ENCODE data around the gene RPS23.

The RPS23 gene

DNA sequence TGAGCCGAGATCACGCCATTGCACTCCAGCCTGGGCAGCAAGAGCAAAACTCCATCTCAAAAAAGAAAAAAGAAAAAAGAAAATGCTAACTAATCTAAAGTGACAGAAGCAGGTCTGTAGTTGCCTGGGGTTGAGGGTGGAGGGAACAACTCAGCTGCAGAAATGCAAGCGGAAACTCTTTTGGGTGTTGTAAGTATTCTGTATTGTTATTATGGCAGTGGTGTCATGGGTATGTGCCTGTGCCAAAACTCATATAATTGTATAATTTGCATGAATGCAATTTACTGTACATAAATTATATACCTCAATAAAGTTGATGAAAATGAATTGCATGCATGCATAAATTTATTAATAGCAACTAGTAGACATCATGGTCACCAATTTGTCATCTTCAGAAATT is 23.0 kb upstream of the RPS23 start:
- no peaks in the 10 kb centered on the region for H3K4me1 Mint-ChIP-seq (ENCODE audit: low read depth)
- no peak overlapping the region for H3K27ac Mint-ChIP-seq
- H3K4me3 Mint-ChIP-seq = no peak overlapping the region
- H3K9me3 Mint-ChIP-seq = no peaks in the 10 kb centered on the region
- H3K36me3 Mint-ChIP-seq (ENCODE audit: low read depth) = peaks cover 3% of the 10 kb centered on the region
- H3K27me3 Mint-ChIP-seq (ENCODE audit: low read depth) = no peaks in the 10 kb centered on the region

DNA sequence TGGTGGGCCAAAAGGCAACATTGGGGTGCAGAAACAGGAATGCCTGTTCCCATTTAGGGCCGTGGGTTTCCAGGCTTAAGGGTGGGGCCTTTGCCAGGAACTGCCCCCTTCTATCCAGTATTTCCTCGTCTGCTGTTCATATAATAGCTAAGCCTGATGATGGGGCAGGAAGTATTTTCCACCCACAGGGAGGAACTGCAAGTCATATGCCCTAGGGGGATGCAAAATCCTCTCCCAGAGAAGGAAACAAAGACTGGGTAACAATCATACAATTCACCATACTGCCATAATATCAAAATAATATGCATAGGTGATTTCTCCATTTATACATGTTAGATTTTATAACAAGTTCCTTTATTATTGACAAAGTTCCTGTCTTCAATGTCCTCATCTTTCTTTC is 20.5 kb upstream of the RPS23 start:
- no peaks in the 10 kb centered on the region for H3K4me1 Mint-ChIP-seq (ENCODE audit: low read depth)
- no peak overlapping the region for H3K27ac Mint-ChIP-seq
- H3K27me3 Mint-ChIP-seq (ENCODE audit: low read depth) = no peaks in the 10 kb centered on the region
- H3K36me3 Mint-ChIP-seq (ENCODE audit: low read depth) = peaks cover 3% of the 10 kb centered on the region
- no peaks in the 10 kb centered on the region for H3K9me3 Mint-ChIP-seq
- no peak overlapping the region for H3K4me3 Mint-ChIP-seq

DNA sequence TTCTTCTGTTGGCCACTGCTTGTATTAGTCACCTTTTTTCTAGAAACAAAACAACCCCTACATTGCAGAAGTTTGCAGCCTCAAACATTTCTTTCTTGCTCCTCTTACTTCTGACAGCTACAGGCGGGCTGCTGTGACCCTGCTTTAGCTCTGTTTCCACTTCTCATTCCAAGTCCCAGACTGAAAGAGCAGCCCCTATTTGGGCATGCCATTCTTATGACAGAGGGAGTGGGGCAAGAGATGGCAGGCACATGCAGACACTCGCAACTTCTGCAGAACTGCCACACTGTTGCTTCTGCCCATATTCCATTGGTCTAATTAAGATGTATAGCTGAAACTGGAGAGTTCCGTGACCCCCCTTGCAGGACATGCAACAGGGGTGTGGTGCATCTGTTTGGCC is 19.6 kb upstream of the RPS23 start:
- Mint-ChIP-seq H3K9me3 (no peaks in the 10 kb centered on the region), H3K27ac (no peak overlapping the region), H3K4me3 (no peak overlapping the region), H3K36me3 (ENCODE audit: low read depth) (peaks cover 3% of the 10 kb centered on the region), H3K27me3 (ENCODE audit: low read depth) (no peaks in the 10 kb centered on the region), H3K4me1 (ENCODE audit: low read depth) (no peaks in the 10 kb centered on the region)

DNA sequence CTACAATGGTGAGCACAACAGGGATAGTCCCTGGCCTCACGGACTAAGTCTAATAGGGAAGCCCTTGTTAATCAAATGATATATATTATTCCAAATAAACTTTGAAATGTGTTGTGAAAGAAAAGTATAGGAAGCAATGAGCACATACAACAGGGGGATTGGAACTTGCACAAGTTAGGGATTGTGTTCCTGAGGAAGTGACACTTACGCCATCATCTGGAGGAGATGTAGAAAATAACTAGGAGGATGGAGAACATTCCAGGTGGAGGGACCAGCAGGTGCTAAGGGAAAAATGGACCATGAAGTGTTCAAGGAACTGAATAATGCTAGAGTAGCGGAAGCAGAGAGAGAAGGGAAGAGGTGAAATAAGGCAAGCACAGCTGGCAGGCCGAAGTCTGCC is 18.8 kb upstream of the RPS23 start:
- Mint-ChIP-seq H3K4me1 (ENCODE audit: low read depth) (no peaks in the 10 kb centered on the region), H3K27me3 (ENCODE audit: low read depth) (no peaks in the 10 kb centered on the region), H3K9me3 (no peaks in the 10 kb centered on the region), H3K4me3 (no peak overlapping the region), H3K27ac (no peak overlapping the region), H3K36me3 (ENCODE audit: low read depth) (peaks cover 3% of the 10 kb centered on the region)

- Mint-ChIP-seq H3K4me1 (ENCODE audit: low read depth) (no peaks in the 10 kb centered on the region), H3K9me3 (no peaks in the 10 kb centered on the region), H3K27me3 (ENCODE audit: low read depth) (no peaks in the 10 kb centered on the region), H3K4me3 (no peak overlapping the region), H3K27ac (no peak overlapping the region), H3K36me3 (ENCODE audit: low read depth) (peaks cover 3% of the 10 kb centered on the region)
Observed at GRCh38 chr5:82295959-82296531, 17.9 kb upstream of the RPS23 start.

DNA sequence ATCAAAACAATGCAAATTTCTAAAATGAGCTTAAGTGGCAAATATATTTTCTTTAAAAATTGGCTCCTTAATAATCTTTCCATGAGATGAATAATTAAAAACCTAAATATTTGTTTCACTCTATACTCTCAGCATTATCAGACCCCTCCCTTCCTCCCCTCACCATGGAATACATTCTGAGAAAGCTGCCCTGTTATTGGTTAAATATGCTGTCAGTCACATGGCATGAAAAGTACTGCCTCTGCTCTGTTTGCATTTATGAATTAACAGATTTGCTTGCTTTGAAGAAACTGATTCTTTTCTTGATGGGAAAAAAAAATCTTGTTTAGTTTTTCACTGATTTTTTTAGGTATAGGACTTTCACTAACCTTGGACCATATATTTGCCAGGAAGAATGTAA is 17.0 kb upstream of the RPS23 start:
- H3K4me3 Mint-ChIP-seq = no peak overlapping the region
- no peak overlapping the region for H3K27ac Mint-ChIP-seq
- no peaks in the 10 kb centered on the region for H3K9me3 Mint-ChIP-seq
- no peaks in the 10 kb centered on the region for H3K4me1 Mint-ChIP-seq (ENCODE audit: low read depth)
- peaks cover 3% of the 10 kb centered on the region for H3K36me3 Mint-ChIP-seq (ENCODE audit: low read depth)
- no peaks in the 10 kb centered on the region for H3K27me3 Mint-ChIP-seq (ENCODE audit: low read depth)

DNA sequence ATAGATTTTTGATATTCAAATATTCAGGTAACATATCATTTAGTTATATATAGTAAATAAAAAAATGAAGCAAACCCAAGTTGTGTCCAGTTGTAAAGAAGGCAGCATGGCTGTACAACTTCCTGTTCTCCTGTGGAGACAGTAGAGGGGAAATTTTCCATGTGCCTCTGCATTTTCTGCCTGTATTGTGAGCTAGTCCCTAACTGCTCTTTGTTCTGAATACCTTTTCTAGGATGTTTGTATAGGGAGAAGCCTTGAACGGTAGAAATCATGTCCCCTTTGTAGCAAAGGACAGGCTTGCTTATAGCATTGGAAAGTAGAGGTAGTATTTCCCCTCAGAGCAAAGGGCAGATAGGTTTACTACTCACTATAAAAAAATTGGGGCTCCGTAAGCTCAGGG is 13.3 kb upstream of the RPS23 start:
- H3K4me3 Mint-ChIP-seq = no peak overlapping the region
- no peaks in the 10 kb centered on the region for H3K4me1 Mint-ChIP-seq (ENCODE audit: low read depth)
- H3K27me3 Mint-ChIP-seq (ENCODE audit: low read depth) = no peaks in the 10 kb centered on the region
- no peaks in the 10 kb centered on the region for H3K9me3 Mint-ChIP-seq
- no peaks in the 10 kb centered on the region for H3K36me3 Mint-ChIP-seq (ENCODE audit: low read depth)
- no peak overlapping the region for H3K27ac Mint-ChIP-seq

DNA sequence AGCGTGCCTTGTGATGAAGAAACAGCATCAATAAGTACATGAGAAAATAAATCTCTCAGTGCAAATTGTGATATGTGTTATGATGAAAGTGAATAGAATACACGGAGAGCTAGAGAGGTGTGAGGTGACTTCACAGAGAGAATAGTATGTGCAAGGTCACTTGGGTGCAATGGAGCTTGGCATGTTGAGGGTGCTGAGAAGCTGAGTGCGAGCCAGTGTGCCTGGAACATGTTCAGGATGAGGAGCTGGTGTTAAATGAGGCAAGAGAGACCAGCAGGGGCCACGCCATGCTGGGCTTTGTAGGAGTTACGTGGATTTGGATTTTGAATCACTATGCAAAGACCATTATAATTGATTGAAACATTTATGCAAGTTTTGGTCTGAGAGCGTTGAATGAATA is 12.8 kb upstream of the RPS23 start:
- Mint-ChIP-seq H3K36me3 (ENCODE audit: low read depth) (no peaks in the 10 kb centered on the region), H3K4me1 (ENCODE audit: low read depth) (no peaks in the 10 kb centered on the region), H3K9me3 (no peaks in the 10 kb centered on the region), H3K4me3 (no peak overlapping the region), H3K27me3 (ENCODE audit: low read depth) (no peaks in the 10 kb centered on the region), H3K27ac (no peak overlapping the region)

DNA sequence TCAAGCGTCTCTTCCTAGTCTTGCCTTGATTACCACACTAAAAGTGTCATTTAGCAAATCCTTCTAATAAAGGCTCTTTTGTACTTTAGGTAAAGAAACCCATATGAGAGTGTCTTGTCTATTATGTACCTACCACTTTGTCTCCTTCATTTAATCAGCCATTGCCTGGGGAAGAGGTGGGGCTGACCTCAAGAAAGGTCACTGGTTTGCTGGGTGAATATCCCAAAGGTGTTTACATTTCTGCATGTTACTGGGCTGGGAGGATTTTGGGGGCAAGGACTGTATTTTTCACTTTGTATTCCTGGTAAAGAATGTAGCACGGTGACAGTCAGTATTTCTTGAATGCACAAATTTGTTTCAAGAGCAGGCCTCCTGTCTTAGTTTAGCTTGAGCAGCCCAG is 11.9 kb upstream of the RPS23 start:
- H3K27ac Mint-ChIP-seq = no peak overlapping the region
- no peaks in the 10 kb centered on the region for H3K9me3 Mint-ChIP-seq
- H3K36me3 Mint-ChIP-seq (ENCODE audit: low read depth) = no peaks in the 10 kb centered on the region
- H3K4me1 Mint-ChIP-seq (ENCODE audit: low read depth) = no peaks in the 10 kb centered on the region
- no peak overlapping the region for H3K4me3 Mint-ChIP-seq
- no peaks in the 10 kb centered on the region for H3K27me3 Mint-ChIP-seq (ENCODE audit: low read depth)

DNA sequence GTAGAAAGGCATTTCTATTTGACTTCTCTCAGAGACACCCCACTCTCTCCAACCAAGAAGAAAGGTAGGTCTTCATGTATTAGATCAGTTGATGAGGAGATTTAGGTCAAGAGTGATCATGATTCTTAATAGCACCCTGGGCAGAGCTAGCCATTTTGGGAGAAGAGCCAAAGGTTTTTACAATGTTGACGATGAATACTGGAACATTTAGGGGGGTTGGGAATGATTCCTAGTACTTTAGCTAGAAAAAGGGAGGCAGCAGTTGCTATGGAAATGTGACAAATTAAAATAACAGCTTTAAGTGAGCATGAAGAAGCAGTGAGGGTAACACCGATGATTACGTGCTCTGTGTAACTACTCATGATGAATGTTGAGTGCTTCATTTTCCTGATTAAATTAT is 9.5 kb upstream of the RPS23 start:
- no peak overlapping the region for H3K27ac Mint-ChIP-seq

DNA sequence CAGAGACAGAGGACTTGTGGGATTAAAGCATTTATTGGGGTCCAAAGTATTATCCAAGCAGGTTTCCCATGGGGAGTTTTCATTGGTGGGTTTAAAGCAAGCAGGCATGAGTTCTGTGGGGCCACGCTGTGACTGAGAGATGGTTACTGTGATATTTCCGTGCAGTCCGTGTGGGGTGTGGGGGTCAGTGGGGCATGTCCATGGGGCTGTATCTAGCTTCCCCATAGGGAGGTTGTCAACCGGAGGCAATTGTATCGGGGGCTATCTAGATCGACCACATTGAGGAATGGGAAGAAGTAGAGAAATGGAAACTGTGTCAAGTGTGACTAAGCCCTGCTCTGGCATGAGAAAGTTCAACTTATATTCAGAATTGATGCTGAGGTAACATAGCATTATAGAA is 7.1 kb upstream of the RPS23 start:
- no peaks in the 10 kb centered on the region for H3K36me3 Mint-ChIP-seq (ENCODE audit: low read depth)
- H3K4me3 Mint-ChIP-seq = no peak overlapping the region
- H3K27ac Mint-ChIP-seq = no peak overlapping the region
- H3K4me1 Mint-ChIP-seq (ENCODE audit: low read depth) = peaks cover 5% of the 10 kb centered on the region
- no peaks in the 10 kb centered on the region for H3K9me3 Mint-ChIP-seq
- no peaks in the 10 kb centered on the region for H3K27me3 Mint-ChIP-seq (ENCODE audit: low read depth)

More for the DNA sequence above, 9.5 kb upstream of the RPS23 start:
- H3K4me3 Mint-ChIP-seq = no peak overlapping the region
- no peaks in the 10 kb centered on the region for H3K36me3 Mint-ChIP-seq (ENCODE audit: low read depth)
- H3K9me3 Mint-ChIP-seq = no peaks in the 10 kb centered on the region
- H3K27me3 Mint-ChIP-seq (ENCODE audit: low read depth) = no peaks in the 10 kb centered on the region
- peaks cover 2% of the 10 kb centered on the region for H3K4me1 Mint-ChIP-seq (ENCODE audit: low read depth)

GRCh38 chr5:82283893-82284292 is 5.7 kb upstream of the RPS23 start:
- Mint-ChIP-seq H3K27me3 (ENCODE audit: low read depth) (no peaks in the 10 kb centered on the region), H3K9me3 (no peaks in the 10 kb centered on the region), H3K4me1 (ENCODE audit: low read depth) (peaks cover 11% of the 10 kb centered on the region), H3K4me3 (no peak overlapping the region), H3K27ac (no peak overlapping the region), H3K36me3 (ENCODE audit: low read depth) (no peaks in the 10 kb centered on the region)

DNA sequence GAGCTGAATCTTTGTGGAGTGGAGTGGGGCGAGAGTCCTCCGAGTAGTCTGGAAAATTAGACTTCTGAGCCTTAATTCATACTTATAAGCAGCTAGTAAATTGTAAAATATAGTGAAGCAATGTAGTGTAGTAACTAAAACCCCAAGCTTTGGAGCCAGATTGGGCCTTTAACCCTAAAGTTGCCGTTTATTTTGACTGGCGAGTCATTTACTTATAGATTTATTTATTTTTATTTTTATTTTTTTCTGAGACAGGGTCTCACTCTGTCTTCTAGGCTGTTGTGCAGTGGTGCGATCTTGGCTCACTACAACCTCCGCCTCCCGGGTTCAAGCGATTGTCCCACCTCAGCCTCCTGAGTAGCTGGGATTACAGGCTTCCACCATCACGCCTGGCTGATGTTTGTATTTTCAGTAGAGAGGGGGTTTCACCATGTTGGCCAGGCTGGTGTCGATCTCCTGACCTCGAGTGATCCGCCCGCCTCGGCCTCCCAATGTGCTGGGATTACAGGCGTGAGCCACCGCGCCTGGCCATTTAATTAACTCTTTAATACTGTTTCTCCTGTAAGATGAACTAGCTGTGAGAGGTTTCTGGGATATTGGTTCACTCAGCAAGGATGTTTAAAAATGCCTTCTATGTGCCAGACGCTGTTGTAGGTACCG is 687 bp upstream of the RPS23 start:
- H3K36me3 Mint-ChIP-seq (ENCODE audit: low read depth) = peaks cover 33% of the 10 kb centered on the region
- peak overlapping the region; percentile 96 for H3K27ac Mint-ChIP-seq
- H3K4me1 Mint-ChIP-seq (ENCODE audit: low read depth) = peaks cover 32% of the 10 kb centered on the region
- H3K9me3 Mint-ChIP-seq = no peaks in the 10 kb centered on the region
- no peaks in the 10 kb centered on the region for H3K27me3 Mint-ChIP-seq (ENCODE audit: low read depth)
- H3K4me3 Mint-ChIP-seq = peak overlapping the region; percentile 85

- H3K4me1 Mint-ChIP-seq (ENCODE audit: low read depth) = peaks cover 32% of the 10 kb centered on the region
- peak overlapping the region; percentile 96 for H3K27ac Mint-ChIP-seq
- H3K27me3 Mint-ChIP-seq (ENCODE audit: low read depth) = no peaks in the 10 kb centered on the region
- H3K4me3 Mint-ChIP-seq = peak overlapping the region; percentile 85
- peaks cover 36% of the 10 kb centered on the region for H3K36me3 Mint-ChIP-seq (ENCODE audit: low read depth)
- no peaks in the 10 kb centered on the region for H3K9me3 Mint-ChIP-seq
Observed at GRCh38 chr5:82277613-82277986, 554 bp downstream of the RPS23 start.

DNA sequence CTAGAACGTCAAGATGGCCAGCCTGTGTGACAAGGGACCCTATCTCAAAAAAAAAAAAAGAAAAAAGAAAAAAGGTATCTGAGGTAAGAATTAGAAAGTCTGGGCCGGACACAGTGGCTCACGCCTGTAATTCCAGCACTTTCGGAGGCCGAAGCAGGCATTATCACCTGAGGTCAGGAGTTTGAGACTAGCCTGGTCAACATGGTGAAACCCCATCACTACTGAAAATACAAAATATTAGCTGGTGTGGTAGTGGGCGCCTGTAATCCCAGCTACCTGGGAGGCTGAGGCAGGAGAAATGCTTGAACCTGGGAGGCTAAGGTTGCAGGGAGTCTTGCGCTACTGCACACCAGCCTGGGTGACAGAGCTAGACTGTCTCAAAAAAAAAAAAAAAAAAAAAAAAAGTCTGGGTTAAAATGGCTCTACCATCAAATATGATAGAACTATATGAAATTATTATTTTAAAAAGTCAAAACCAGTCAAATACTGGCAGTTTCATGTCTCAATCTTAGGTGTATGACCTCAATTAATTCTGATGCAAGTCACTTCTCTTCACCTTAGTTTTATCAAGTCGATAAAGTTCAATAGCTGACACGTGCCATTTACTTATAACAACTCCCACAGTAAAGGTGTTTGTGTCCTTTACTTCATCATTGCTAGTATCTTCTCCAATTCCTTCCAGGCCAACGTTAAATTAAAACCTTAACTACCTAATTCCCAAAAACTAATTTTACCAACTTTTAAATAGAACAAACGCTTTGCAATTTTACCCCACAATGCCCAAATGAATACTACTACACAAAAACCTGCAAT is 1.1 kb downstream of the RPS23 start:
- H3K27me3 Mint-ChIP-seq (ENCODE audit: low read depth) = no peaks in the 10 kb centered on the region
- H3K4me3 Mint-ChIP-seq = peak overlapping the region; percentile 85
- peak overlapping the region; percentile 96 for H3K27ac Mint-ChIP-seq
- peaks cover 36% of the 10 kb centered on the region for H3K36me3 Mint-ChIP-seq (ENCODE audit: low read depth)
- H3K9me3 Mint-ChIP-seq = no peaks in the 10 kb centered on the region
- peaks cover 32% of the 10 kb centered on the region for H3K4me1 Mint-ChIP-seq (ENCODE audit: low read depth)
